Activated B cell treated with CpG ODN at 0.5 μM for 24 hours (primary cell): ENCODE measurements around the gene NSA2. TPM values are rescaled to one million over a fixed set of nuclear protein-coding genes. Genes with fewer than 3 reads are reported as not detected.
"Not testable (repeated sequence)": the region's sequence is repeated elsewhere in the genome, so short reads cannot be mapped to it uniquely, and the experiment has no call there.

Experiments
- ATAC-seq: fragments of 200-7000 bp; cut with Tn5 transposase; one replicate; pipeline ENCODE4 v1.10.0; 2021; ENCODE audit warnings: low read depth, mild to moderate bottlenecking, moderate library complexity
- CTCF ChIA-PET: fragments of 350-600 bp; sonication (Branson Sonifier 250); formaldehyde crosslinking; loops from one replicate; lab custom pipeline; 2021; ENCODE audit warnings: antibody characterized with exemption; lab: Charles Lee
- POLR2A ChIA-PET: fragments of 350-600 bp; sonication (Branson Sonifier 250); formaldehyde crosslinking; loops from one replicate; lab custom pipeline; 2021; ENCODE audit warnings: antibody characterized with exemption; lab: Charles Lee
- DNase-seq: peaks from one replicate; pipeline ENCODE4 v3.0.0; 2022
- H3K27ac Mint-ChIP-seq: one replicate; pipeline ENCODE4 v1.8.0; 2020; ENCODE audit warnings: mixed read lengths
- H3K27me3 Mint-ChIP-seq: one replicate; pipeline ENCODE4 v1.8.0; 2021; ENCODE audit warnings: mixed read lengths
- H3K36me3 Mint-ChIP-seq: one replicate; pipeline ENCODE4 v1.8.0; 2021; ENCODE audit warnings: low read depth, mixed read lengths
- H3K4me1 Mint-ChIP-seq: one replicate; pipeline ENCODE4 v1.8.0; 2021; ENCODE audit warnings: mixed read lengths
- H3K4me3 Mint-ChIP-seq: one replicate; pipeline ENCODE4 v1.8.0; 2020; ENCODE audit warnings: mild to moderate bottlenecking, mixed read lengths
- H3K9me3 Mint-ChIP-seq: one replicate; pipeline ENCODE4 v1.8.0; 2020; ENCODE audit warnings: mixed read lengths
- CTCF ChIP-seq: fragments of 200-600 bp; IDR thresholded peaks from one replicate; pipeline ENCODE4 v1.8.0; 2022; ENCODE audit warnings: antibody characterized with exemption, mild to moderate bottlenecking
- intact Hi-C: fragments of 100-400 bp; cut with micrococcal nuclease; formaldehyde crosslinking; loops from one replicate; pipeline ENCODE4 v1.15.1; 2024
- total RNA-seq: library from RNA; stranded (reverse); gene quantifications from 2 replicates; pipeline ENCODE4 v1.2.3, GENCODE V29; 2022

NSA2 gene
- total RNA-seq, 1 donor from 2014 or later = 126 TPM

- no peak overlapping the region for H3K4me3 Mint-ChIP-seq
- DNase-seq (no peak), ATAC-seq (no peak)
- no peak overlapping the region for H3K27ac Mint-ChIP-seq
- no peaks in the 10 kb centered on the region for H3K4me1 Mint-ChIP-seq
- no peaks in the 10 kb centered on the region for H3K9me3 Mint-ChIP-seq
- H3K27me3 Mint-ChIP-seq = no peaks in the 10 kb centered on the region
- CTCF ChIA-PET = no interaction called here
- H3K36me3 Mint-ChIP-seq = peaks cover 80% of the 10 kb centered on the region
- intact Hi-C loops = no loop called here
- TF ChIP-seq CTCF = no peak
- POLR2A ChIA-PET = no interaction called here
Observed at GRCh38 chr5:74738406-74738805, 28.6 kb upstream of the NSA2 start.

- POLR2A ChIA-PET, DNase-seq, H3K27me3 Mint-ChIP-seq, intact Hi-C loops, H3K4me3 Mint-ChIP-seq, ATAC-seq, H3K9me3 Mint-ChIP-seq, H3K4me1 Mint-ChIP-seq, H3K27ac Mint-ChIP-seq, CTCF ChIA-PET: not testable (repeated sequence)
- peaks cover 73% of the 10 kb centered on the region for H3K36me3 Mint-ChIP-seq
Observed at GRCh38 chr5:74748742-74749141, 18.3 kb upstream of the NSA2 start.

- Mint-ChIP-seq H3K9me3 (peaks cover 4% of the 10 kb centered on the region), H3K4me1 (peaks cover 15% of the 10 kb centered on the region), H3K36me3 (peaks cover 51% of the 10 kb centered on the region), H3K27ac (no peak overlapping the region), H3K27me3 (no peaks in the 10 kb centered on the region), H3K4me3 (no peak overlapping the region)
- POLR2A ChIA-PET = no interaction called here
- TF ChIP-seq CTCF = no peak
- ATAC-seq (no peak), DNase-seq (no peak)
- CTCF ChIA-PET = no interaction called here
- intact Hi-C loops = loop anchor here (10.0 kb wide), 3 partner anchors 474 to 954 kb away; partner anchors contain the start of genes ANKRD31 and POC5
Observed at GRCh38 chr5:74761241-74761640, 5.8 kb upstream of the NSA2 start.

GRCh38 chr5:74762599-74762998 is 4.5 kb upstream of the NSA2 start:
- peaks cover 28% of the 10 kb centered on the region for H3K4me1 Mint-ChIP-seq
- ATAC-seq (no peak), DNase-seq (no peak)
- no peaks in the 10 kb centered on the region for H3K9me3 Mint-ChIP-seq
- no peak overlapping the region for H3K27ac Mint-ChIP-seq
- intact Hi-C loops = loop anchor here (10.0 kb wide), 3 partner anchors 472 to 952 kb away; partner anchors contain the start of genes ANKRD31 and POC5
- ChIA-PET CTCF (interaction anchor here (1.1 kb wide), 1 partner anchor 1494 kb away, joined by 3 read pairs; no protein-coding TSS in a partner anchor), POLR2A (no interaction called here)
- H3K36me3 Mint-ChIP-seq = peaks cover 53% of the 10 kb centered on the region
- H3K4me3 Mint-ChIP-seq = no peak overlapping the region
- H3K27me3 Mint-ChIP-seq = no peaks in the 10 kb centered on the region
- no peak for TF ChIP-seq CTCF

GRCh38 chr5:74763504-74763903 is 3.5 kb upstream of the NSA2 start:
- POLR2A ChIA-PET = no interaction called here
- H3K4me3 Mint-ChIP-seq = no peak overlapping the region
- H3K4me1 Mint-ChIP-seq = peaks cover 36% of the 10 kb centered on the region
- H3K27me3 Mint-ChIP-seq = no peaks in the 10 kb centered on the region
- no peak for TF ChIP-seq CTCF
- intact Hi-C loops = loop anchor here (10.0 kb wide), 3 partner anchors 471 to 951 kb away; partner anchors contain the start of genes ANKRD31 and POC5
- DNase-seq = no peak
- no peak for ATAC-seq
- CTCF ChIA-PET = interaction anchor here (0.8 to 1.2 kb wide), 3 partner anchors 38 to 1493 kb away, joined by 3 read pairs; no protein-coding TSS in a partner anchor
- H3K36me3 Mint-ChIP-seq = peaks cover 46% of the 10 kb centered on the region
- H3K27ac Mint-ChIP-seq = no peak overlapping the region
- no peaks in the 10 kb centered on the region for H3K9me3 Mint-ChIP-seq

- CTCF ChIA-PET = no interaction called here
- POLR2A ChIA-PET = no interaction called here
- Mint-ChIP-seq H3K4me3 (peak overlapping the region; percentile 52), H3K4me1 (peaks cover 36% of the 10 kb centered on the region), H3K27me3 (no peaks in the 10 kb centered on the region), H3K36me3 (peaks cover 44% of the 10 kb centered on the region), H3K9me3 (no peaks in the 10 kb centered on the region), H3K27ac (no peak overlapping the region)
- ATAC-seq = no peak
- intact Hi-C loops = loop anchor here (5.0 to 10.0 kb wide), 5 partner anchors 87 to 1268 kb away; partner anchors contain the start of genes ANKRD31, BTF3 and POC5
- DNase-seq = no peak
- no peak for TF ChIP-seq CTCF
Observed at GRCh38 chr5:74765201-74765600, 1.8 kb upstream of the NSA2 start.
